ENCODE data around the gene ZNF416.

DNA sequence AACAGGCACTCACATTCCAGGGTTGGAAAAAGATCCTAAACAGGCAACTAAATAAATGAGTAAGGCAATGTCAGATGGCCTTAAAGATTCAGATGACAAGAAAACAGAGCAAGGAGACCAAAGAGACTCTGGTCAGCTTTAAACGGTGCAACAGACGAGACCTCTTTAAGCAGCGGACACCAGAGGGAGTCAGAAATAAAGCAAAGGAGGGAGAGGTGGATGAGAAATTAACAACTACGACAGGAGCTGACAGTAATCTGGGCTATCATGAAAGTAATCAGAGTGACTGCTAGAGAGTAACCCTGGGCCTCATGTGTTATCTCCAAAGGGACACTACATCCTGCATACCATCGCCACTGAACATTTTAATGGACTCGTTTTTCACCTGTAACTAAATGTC is 20.2 kb downstream of the ZNF416 start:
- TF ChIP-seq, protein P1, sequence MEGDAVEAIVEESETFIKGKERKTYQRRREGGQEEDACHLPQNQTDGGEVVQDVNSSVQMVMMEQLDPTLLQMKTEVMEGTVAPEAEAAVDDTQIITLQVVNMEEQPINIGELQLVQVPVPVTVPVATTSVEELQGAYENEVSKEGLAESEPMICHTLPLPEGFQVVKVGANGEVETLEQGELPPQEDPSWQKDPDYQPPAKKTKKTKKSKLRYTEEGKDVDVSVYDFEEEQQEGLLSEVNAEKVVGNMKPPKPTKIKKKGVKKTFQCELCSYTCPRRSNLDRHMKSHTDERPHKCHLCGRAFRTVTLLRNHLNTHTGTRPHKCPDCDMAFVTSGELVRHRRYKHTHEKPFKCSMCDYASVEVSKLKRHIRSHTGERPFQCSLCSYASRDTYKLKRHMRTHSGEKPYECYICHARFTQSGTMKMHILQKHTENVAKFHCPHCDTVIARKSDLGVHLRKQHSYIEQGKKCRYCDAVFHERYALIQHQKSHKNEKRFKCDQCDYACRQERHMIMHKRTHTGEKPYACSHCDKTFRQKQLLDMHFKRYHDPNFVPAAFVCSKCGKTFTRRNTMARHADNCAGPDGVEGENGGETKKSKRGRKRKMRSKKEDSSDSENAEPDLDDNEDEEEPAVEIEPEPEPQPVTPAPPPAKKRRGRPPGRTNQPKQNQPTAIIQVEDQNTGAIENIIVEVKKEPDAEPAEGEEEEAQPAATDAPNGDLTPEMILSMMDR (conservative IDR thresholded peaks at IDR 0.05 in 1 of 2, IDR thresholded peaks at IDR 0.05 in 1 of 2; ENCODE audit: low read depth in 1 of 2, low read length in 2 of 2) = peak; percentile 9 to 30
- no peak for TF ChIP-seq EZH2 (IDR thresholded peaks at IDR 0.05; ENCODE audit: low read length, missing control alignments)
